Measurements from ENCODE around the gene SEPHS2.
"Not testable (repeated sequence)": the region's sequence is repeated elsewhere in the genome, so short reads cannot be mapped to it uniquely, and the experiment has no call there.

DNA sequence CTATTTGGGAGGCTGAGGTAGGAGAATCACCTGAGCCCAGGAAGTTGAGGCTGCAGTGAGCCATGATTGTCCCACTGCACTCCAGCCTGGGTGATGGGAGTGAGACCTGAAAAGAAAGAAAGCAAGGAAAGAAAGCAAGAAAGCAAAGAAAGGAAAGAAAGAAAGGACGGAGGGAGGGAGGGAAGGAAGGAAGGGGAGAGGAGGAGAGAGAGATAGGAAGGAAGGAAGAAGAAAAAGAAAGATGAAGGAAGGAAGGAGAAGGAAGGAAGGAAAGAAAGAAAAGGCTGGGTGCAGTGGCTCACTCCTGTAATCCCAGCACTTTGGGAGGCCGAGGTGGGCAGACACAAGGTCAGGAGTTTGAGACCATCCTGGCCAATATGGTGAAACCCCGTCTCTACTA, 32.1 kb upstream of the SEPHS2 start:
- TF ChIP-seq, protein P1, sequence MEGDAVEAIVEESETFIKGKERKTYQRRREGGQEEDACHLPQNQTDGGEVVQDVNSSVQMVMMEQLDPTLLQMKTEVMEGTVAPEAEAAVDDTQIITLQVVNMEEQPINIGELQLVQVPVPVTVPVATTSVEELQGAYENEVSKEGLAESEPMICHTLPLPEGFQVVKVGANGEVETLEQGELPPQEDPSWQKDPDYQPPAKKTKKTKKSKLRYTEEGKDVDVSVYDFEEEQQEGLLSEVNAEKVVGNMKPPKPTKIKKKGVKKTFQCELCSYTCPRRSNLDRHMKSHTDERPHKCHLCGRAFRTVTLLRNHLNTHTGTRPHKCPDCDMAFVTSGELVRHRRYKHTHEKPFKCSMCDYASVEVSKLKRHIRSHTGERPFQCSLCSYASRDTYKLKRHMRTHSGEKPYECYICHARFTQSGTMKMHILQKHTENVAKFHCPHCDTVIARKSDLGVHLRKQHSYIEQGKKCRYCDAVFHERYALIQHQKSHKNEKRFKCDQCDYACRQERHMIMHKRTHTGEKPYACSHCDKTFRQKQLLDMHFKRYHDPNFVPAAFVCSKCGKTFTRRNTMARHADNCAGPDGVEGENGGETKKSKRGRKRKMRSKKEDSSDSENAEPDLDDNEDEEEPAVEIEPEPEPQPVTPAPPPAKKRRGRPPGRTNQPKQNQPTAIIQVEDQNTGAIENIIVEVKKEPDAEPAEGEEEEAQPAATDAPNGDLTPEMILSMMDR (IDR thresholded peaks at IDR 0.05) = not testable (repeated sequence)
- not testable (repeated sequence) for TF ChIP-seq POLR2A (IDR thresholded peaks at IDR 0.05)

All from heart left ventricle (tissue), 13 donors.